Vagina (tissue), 2 donors: ENCODE measurements around the gene NTM. TPM values are rescaled to one million over a fixed set of nuclear protein-coding genes. Genes with fewer than 3 reads are reported as not detected.

ENCODE experiments used
- DNase-seq, 2 donors: peaks; one replicate each; pipeline ENCODE4 v3.0.0-alpha.2; 2017; ENCODE audit errors: extremely low spot score in 2 of 2
- H3K27ac ChIP-seq: fragments of 200-600 bp; sonication (generic); one replicate; pipeline ENCODE4 v1.5.1; 2019
- H3K27me3 ChIP-seq: fragments of 200-600 bp; sonication (generic); one replicate; pipeline ENCODE4 v1.5.1; 2019
- H3K36me3 ChIP-seq, 2 donors: fragments of 200-600 bp; sonication (generic); one replicate each; pipeline ENCODE4 v1.5.1; 2017 to 2019
- H3K4me1 ChIP-seq: fragments of 200-600 bp; sonication (generic); one replicate; pipeline ENCODE4 v1.5.1; 2019
- H3K4me3 ChIP-seq, 2 donors: fragments of 200-600 bp; sonication (generic); 1 replicate in 1 of 2; 2 replicates in 1 of 2; pipeline ENCODE4 v1.5.1; 2016 to 2019
- H3K9me3 ChIP-seq: fragments of 200-600 bp; sonication (generic); one replicate; pipeline ENCODE4 v1.5.1; 2019
- CTCF ChIP-seq, 3 experiments: fragments of 450-650 bp in 2 of 3; fragments of 200-600 bp in 1 of 3; sonication (generic) in 1 of 3; IDR thresholded peaks; one replicate each; pipeline ENCODE4 v1.5.1; 2017 to 2019; ENCODE audit warnings: antibody characterized with exemption in 3 of 3, mild to moderate bottlenecking in 2 of 3, moderate library complexity in 2 of 3
- POLR2A ChIP-seq, 2 donors: fragments of 450-650 bp; IDR thresholded peaks; one replicate each; pipeline ENCODE4 v1.6.1; 2017; ENCODE audit warnings: antibody characterized with exemption in 2 of 2, mild to moderate bottlenecking in 2 of 2, moderate library complexity in 2 of 2
- POLR2AphosphoS5 ChIP-seq, 2 donors: sonication (generic); formaldehyde crosslinking; IDR thresholded peaks; one replicate each; pipeline ENCODE4 v1.9.0; 2017; ENCODE audit warnings: antibody characterized with exemption in 2 of 2, mild to moderate bottlenecking in 2 of 2, low read depth in 1 of 2; ENCODE audit not compliant: insufficient read depth in 1 of 2
- intact Hi-C: fragments of 100-400 bp; cut with DNase I; formaldehyde crosslinking; loops from one replicate; pipeline ENCODE4 v1.15.1; 2023
- total RNA-seq: library from RNA; depleted of rRNA; stranded (reverse); fragments of >200 nt; gene quantifications from one replicate; pipeline ENCODE4 v1.2.3, GENCODE V29; 2016

Gene NTM
- total RNA-seq, 1 donor from 2014 or later, result 4.2 TPM

DNA sequence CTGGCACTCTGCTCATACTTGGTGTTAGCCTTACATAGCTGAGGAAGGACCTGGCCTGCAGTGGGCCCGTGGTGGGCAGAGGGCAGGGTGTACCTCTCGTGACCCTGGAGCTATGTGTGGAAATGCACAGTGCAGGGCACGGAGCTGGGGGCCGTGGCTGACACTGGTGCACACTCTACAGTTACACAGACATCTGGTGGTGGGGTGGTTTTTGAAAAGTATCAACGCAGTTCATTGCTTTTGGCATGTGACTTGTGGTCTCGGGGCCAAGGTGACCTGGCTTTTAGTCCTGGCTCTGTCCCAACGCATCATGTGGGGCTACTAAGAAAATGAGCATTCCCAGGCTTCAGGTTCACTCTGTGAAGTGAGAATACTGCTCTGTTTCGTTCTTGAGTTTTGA lies 553.6 kb downstream of the NTM start:
- no peaks in the 10 kb centered on the region for H3K36me3 ChIP-seq
- DNase-seq, result no peak
- no peaks in the 10 kb centered on the region for H3K9me3 ChIP-seq
- intact Hi-C loops, result no loop called here
- no peak overlapping the region for H3K27ac ChIP-seq
- H3K4me3 ChIP-seq, result no peak overlapping the region
- TF ChIP-seq POLR2AphosphoS5 (IDR thresholded peaks at IDR 0.05; ENCODE audit: insufficient read depth in 1 of 2, low read depth in 1 of 2) (no peak), POLR2A (IDR thresholded peaks at IDR 0.05) (no peak), CTCF (IDR thresholded peaks at IDR 0.05) (no peak)
- no peaks in the 10 kb centered on the region for H3K27me3 ChIP-seq
- H3K4me1 ChIP-seq, result no peaks in the 10 kb centered on the region

DNA sequence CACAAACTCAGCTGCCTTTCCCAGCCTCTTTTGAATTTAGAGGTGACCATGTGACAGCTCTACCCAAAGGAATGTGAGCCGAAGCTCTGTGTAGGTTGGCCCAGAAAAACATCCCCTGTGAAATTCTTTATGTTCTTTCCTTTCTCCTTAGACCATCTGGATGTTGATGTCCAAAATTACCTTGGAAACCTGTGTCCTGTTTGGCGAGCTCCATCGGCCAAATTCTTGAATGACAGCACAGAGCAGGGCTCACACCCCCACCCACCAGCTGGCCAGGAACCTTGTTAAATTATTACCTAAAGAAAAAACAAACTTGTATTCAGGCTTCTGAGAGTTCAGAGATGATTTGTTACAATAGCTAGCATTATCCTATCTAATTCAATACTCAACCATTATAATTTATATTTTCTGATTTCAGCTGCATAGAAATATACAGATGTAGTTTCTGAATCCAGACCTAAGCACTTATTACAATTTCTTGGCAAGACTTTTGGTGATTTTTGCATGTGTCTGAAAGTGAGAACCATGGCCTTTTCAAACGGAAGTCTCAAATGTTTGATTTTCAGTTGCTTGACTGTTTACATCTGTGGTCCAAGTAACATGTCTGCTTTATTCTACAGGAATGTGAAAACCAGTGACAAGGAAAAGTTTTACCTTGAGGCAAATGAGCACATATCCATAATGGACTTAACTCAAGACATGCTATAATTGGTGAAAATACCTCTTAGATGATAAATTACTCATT lies 554.2 kb downstream of the NTM start:
- Histone ChIP-seq H3K27ac (no peak overlapping the region), H3K36me3 (no peaks in the 10 kb centered on the region), H3K27me3 (no peaks in the 10 kb centered on the region), H3K4me1 (no peaks in the 10 kb centered on the region), H3K9me3 (no peaks in the 10 kb centered on the region), H3K4me3 (no peak overlapping the region)
- no peak for TF ChIP-seq CTCF (IDR thresholded peaks at IDR 0.05)
- TF ChIP-seq POLR2A (IDR thresholded peaks at IDR 0.05), result no peak
- TF ChIP-seq POLR2AphosphoS5 (IDR thresholded peaks at IDR 0.05; ENCODE audit: insufficient read depth in 1 of 2, low read depth in 1 of 2), result no peak
- no peak for DNase-seq
- intact Hi-C loops, result no loop called here

GRCh38 chr11:131925829-131926228 lies 555.4 kb downstream of the NTM start:
- TF ChIP-seq POLR2A (IDR thresholded peaks at IDR 0.05) (no peak), POLR2AphosphoS5 (IDR thresholded peaks at IDR 0.05; ENCODE audit: insufficient read depth in 1 of 2, low read depth in 1 of 2) (no peak), CTCF (IDR thresholded peaks at IDR 0.05) (no peak)
- Histone ChIP-seq H3K36me3 (no peaks in the 10 kb centered on the region), H3K9me3 (no peaks in the 10 kb centered on the region), H3K27ac (no peak overlapping the region), H3K4me1 (no peaks in the 10 kb centered on the region), H3K27me3 (no peaks in the 10 kb centered on the region), H3K4me3 (no peak overlapping the region)
- no peak for DNase-seq
- intact Hi-C loops, result no loop called here

DNA sequence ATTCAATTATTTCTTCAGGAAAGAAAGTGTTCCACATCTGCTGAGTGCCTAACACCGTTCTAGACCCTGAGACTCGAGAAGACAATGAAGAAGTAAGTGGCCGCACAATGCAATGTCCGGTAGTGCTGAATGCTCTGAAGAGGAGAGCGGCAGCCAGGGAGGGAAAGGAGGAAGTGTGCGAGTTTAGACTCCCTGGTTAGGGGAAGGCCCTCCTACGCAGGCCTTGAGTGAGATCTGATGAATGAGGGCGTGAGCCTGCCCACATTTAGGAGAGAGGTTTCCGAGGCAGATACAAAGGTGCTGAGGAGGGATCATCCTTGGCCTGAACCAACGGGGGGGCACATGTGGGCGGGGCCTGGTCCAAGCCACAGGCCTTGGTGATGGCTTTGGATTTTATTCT lies 558.6 kb downstream of the NTM start:
- H3K36me3 ChIP-seq, result no peaks in the 10 kb centered on the region
- no peaks in the 10 kb centered on the region for H3K9me3 ChIP-seq
- no peak overlapping the region for H3K27ac ChIP-seq
- intact Hi-C loops, result no loop called here
- H3K4me3 ChIP-seq, result no peak overlapping the region
- no peaks in the 10 kb centered on the region for H3K4me1 ChIP-seq
- DNase-seq, result no peak
- TF ChIP-seq POLR2A (IDR thresholded peaks at IDR 0.05) (no peak), CTCF (IDR thresholded peaks at IDR 0.05) (no peak), POLR2AphosphoS5 (IDR thresholded peaks at IDR 0.05; ENCODE audit: insufficient read depth in 1 of 2, low read depth in 1 of 2) (no peak)
- H3K27me3 ChIP-seq, result no peaks in the 10 kb centered on the region

DNA sequence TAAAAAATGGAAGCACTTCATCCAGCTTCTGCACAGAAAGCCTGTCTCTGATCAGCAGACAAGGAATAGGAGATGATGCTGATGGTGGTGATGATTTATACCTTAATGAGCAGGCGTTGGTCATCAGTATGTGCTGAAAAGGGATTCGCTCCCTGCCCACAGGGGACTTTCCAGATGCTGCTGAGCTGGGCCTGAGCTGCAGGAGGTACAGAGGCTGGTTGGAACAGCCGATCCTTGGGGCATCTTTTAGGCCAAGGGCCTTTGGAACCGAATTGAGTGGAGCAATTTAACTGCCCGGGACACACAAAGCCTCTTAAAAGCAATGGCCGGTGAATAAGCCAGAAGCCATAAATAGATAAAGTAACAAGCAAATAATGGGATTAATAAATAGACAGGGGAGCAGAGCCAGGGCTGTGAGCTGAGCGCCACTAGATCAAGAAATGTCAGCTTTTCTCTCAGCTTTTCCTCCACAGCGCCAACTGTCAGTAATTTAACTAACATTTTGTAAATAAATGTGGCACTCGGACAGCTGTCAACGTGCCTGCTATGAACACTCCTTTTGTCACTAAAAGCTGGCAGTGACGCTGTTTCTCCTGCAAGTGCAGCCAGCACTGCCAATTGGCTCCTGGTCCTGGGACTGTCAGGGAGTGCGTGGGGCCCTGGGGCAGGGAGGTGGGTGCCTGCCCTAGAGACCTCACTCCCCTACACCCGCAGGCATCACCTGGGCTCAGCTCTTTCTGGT lies 562.3 kb downstream of the NTM start:
- no peak for TF ChIP-seq CTCF (IDR thresholded peaks at IDR 0.05)
- no peak for TF ChIP-seq POLR2A (IDR thresholded peaks at IDR 0.05)
- no peak for TF ChIP-seq POLR2AphosphoS5 (IDR thresholded peaks at IDR 0.05; ENCODE audit: insufficient read depth in 1 of 2, low read depth in 1 of 2)
- no peaks in the 10 kb centered on the region for H3K36me3 ChIP-seq
- no peak for DNase-seq
- H3K27ac ChIP-seq, result no peak overlapping the region
- H3K9me3 ChIP-seq, result no peaks in the 10 kb centered on the region
- intact Hi-C loops, result no loop called here
- H3K4me3 ChIP-seq, result no peak overlapping the region
- H3K4me1 ChIP-seq, result no peaks in the 10 kb centered on the region
- H3K27me3 ChIP-seq, result no peaks in the 10 kb centered on the region
